Omental fat pad (tissue), 4 donors: ENCODE measurements around the gene PLEK2. TPM values are rescaled to one million over a fixed set of nuclear protein-coding genes. Genes with fewer than 3 reads are reported as not detected.
"Not testable (repeated sequence)": the region's sequence is repeated elsewhere in the genome, so short reads cannot be mapped to it uniquely, and the experiment has no call there.

Experiments used
- ATAC-seq: fragments of 150-250 bp; one replicate; pipeline ENCODE4 v1.9.1; 2016; ENCODE audit warnings: mild to moderate bottlenecking, moderate library complexity; ENCODE audit not compliant: low FRiP score
- DNase-seq: peaks from one replicate; pipeline ENCODE4 v3.0.0-alpha.2; 2019; ENCODE audit warnings: low spot score
- CTCF ChIP-seq, 3 donors: fragments of 450-650 bp; IDR thresholded peaks; one replicate each; pipeline ENCODE4 v1.5.1; 2016 to 2017; ENCODE audit warnings: antibody characterized with exemption in 3 of 3, mild to moderate bottlenecking in 3 of 3, moderate library complexity in 2 of 3
- small RNA-seq: library from RNA; depleted of rRNA; stranded (forward); fragments of <200 nt; gene quantifications from one replicate; pipeline ENCODE3, GENCODE V24; 2016
- total RNA-seq, 4 donors: library from RNA; depleted of rRNA; stranded (reverse); fragments of >200 nt; gene quantifications; one replicate each; pipeline ENCODE4 v1.1.0, GENCODE V29; 2016

Gene PLEK2
- total RNA-seq, 4 donors from 2014 or later, result 1.8 to 4.5 (median 3.4) TPM; not detected in 1

DNA sequence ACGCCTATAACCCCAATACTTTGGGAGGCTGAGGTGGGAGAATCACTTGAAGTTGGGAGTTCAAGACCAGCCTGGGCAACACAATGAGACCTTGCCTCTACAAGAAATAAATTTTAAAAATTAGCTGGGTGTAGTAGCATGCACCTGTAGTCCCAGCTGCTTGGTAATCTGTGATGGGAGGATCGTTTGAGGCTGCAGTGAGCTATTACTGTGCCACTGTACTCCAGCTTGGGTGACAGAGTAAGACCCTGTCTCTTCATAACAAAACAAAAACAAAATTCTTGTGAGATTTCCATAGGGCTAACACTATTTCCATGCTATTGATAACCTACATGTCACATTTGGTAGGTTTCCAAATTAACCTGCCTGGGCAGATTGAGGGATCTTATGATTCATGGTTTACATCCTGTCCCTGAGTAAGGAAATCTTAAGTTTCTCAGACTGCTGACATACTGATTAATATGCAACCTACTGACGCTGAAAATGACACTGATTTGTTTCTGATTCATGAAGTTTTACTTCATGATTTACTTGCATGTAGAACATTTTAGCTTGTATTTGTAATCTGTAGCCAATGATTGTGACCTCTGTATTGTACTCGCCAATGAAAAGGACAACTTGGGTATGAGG, 68.2 kb downstream of the PLEK2 start:
- no peak for TF ChIP-seq CTCF (IDR thresholded peaks at IDR 0.05)
- ATAC-seq (no peak), DNase-seq (no peak)

- DNase-seq, ATAC-seq: not testable (repeated sequence)
These were observed 70.7 kb downstream of the PLEK2 start for GRCh38 chr14:67341231-67341630.

Small RNA genes within 50 kb of the gene (small RNA-seq; reads per million reads assigned to genes)
- gene MIR5694 (not detected), gene RF00019 (not detected)

Other genes starting within 250 kb of the PLEK2 start
- gene GARIN2, start 222.7 kb downstream of the PLEK2 start, total RNA-seq, result under 1 TPM in 1 of 4 donors, not detected in 3; 0.31 TPM
- gene PALS1, start 170.7 kb downstream of the PLEK2 start, total RNA-seq, result 10 to 100 TPM; 14.9 to 18.2 (median 15.3) TPM
- 10 to 100 TPM; 61.2 to 82.7 (median 73.1) TPM for gene ATP6V1D, start 52.4 kb downstream of the PLEK2 start, total RNA-seq
- 100 to 1,000 TPM in 2 of 4 donors, 10 to 100 TPM in 2; 43.0 to 150 (median 89.6) TPM for gene EIF2S1, start 51.8 kb downstream of the PLEK2 start, total RNA-seq
- 1 to 10 TPM in 2 of 4 donors, under 1 TPM in 2; 0.84 to 6.6 (median 1.3) TPM for gene TMEM229B, start 76.6 kb upstream of the PLEK2 start, total RNA-seq
- gene PLEKHH1, start 121.1 kb upstream of the PLEK2 start, total RNA-seq, result 1 to 10 TPM; 1.7 to 7.5 (median 5.5) TPM
- gene PIGH, start 188.1 kb upstream of the PLEK2 start, total RNA-seq, result 10 to 100 TPM; 16.0 to 27.7 (median 24.9) TPM
- 10 to 100 TPM in 3 of 4 donors, 1 to 10 TPM in 1; 1.6 to 13.9 (median 11.3) TPM for gene ARG2, start 207.8 kb upstream of the PLEK2 start, total RNA-seq